Panc1 (cell line): Measurements from ENCODE around the gene ITGB4.

Experiments used
- CTCF ChIP-seq: fragments of 450-650 bp; IDR thresholded peaks from 2 replicates; pipeline ENCODE4 v1.5.1; 2017; ENCODE audit warnings: mild to moderate bottlenecking
- POLR2AphosphoS5 ChIP-seq: IDR thresholded peaks from 2 replicates; pipeline ENCODE4 v1.6.1; 2012; ENCODE audit warnings: mild to moderate bottlenecking, low read depth, low read length, moderate library complexity
- SIN3A ChIP-seq: IDR thresholded peaks from 2 replicates; pipeline ENCODE4 v1.6.1; 2012; ENCODE audit warnings: low read depth, mild to moderate bottlenecking, low read length, moderate library complexity, borderline replicate concordance; ENCODE audit not compliant: insufficient read depth
- TCF7L2 ChIP-seq: IDR thresholded peaks from 2 replicates; pipeline ENCODE4 v1.6.1; 2011; ENCODE audit warnings: mild to moderate bottlenecking, low read depth, low read length, inconsistent platforms
- TF ChIP-seq, protein P1 (sequence below), 2 experiments: IDR thresholded peaks; 2 replicates each; pipeline ENCODE4 v1.6.1; 2011 to 2012; ENCODE audit warnings: low read depth in 2 of 2, control low read depth in 1 of 2, low read length in 1 of 2, mild to moderate bottlenecking in 1 of 2, moderate library complexity in 1 of 2; ENCODE audit not compliant: insufficient read depth in 1 of 2

GRCh38 chr17:75738218-75738802 is 17.1 kb downstream of the ITGB4 start:
- no peak for TF ChIP-seq POLR2AphosphoS5
- no peak for TF ChIP-seq CTCF
- TF ChIP-seq, protein P1, sequence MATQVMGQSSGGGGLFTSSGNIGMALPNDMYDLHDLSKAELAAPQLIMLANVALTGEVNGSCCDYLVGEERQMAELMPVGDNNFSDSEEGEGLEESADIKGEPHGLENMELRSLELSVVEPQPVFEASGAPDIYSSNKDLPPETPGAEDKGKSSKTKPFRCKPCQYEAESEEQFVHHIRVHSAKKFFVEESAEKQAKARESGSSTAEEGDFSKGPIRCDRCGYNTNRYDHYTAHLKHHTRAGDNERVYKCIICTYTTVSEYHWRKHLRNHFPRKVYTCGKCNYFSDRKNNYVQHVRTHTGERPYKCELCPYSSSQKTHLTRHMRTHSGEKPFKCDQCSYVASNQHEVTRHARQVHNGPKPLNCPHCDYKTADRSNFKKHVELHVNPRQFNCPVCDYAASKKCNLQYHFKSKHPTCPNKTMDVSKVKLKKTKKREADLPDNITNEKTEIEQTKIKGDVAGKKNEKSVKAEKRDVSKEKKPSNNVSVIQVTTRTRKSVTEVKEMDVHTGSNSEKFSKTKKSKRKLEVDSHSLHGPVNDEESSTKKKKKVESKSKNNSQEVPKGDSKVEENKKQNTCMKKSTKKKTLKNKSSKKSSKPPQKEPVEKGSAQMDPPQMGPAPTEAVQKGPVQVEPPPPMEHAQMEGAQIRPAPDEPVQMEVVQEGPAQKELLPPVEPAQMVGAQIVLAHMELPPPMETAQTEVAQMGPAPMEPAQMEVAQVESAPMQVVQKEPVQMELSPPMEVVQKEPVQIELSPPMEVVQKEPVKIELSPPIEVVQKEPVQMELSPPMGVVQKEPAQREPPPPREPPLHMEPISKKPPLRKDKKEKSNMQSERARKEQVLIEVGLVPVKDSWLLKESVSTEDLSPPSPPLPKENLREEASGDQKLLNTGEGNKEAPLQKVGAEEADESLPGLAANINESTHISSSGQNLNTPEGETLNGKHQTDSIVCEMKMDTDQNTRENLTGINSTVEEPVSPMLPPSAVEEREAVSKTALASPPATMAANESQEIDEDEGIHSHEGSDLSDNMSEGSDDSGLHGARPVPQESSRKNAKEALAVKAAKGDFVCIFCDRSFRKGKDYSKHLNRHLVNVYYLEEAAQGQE (IDR thresholded peaks at IDR 0.05; ENCODE audit: insufficient read depth in 1 of 2, low read depth in 2 of 2, low read length in 1 of 2), result no peak
- TF ChIP-seq SIN3A, result no peak
- TF ChIP-seq TCF7L2, result no peak
